OCI-LY7 (cell line): Measurements from ENCODE around the gene PCDH9.

Source experiments
- EZH2phosphoT487 ChIP-seq: fragments of 200-600 bp; sonication (generic); IDR thresholded peaks from 2 replicates; pipeline ENCODE4 v1.6.1; 2018; ENCODE audit warnings: low read depth, borderline replicate concordance, mild to moderate bottlenecking, mixed run types, antibody characterized with exemption, low read length, moderate library complexity, mixed read lengths
- TF ChIP-seq, protein P1 (sequence below): fragments of 200-600 bp; sonication (generic); conservative IDR thresholded peaks from 2 replicates; pipeline ENCODE4 v1.5.1; 2014; ENCODE audit warnings: mild to moderate bottlenecking, antibody characterized with exemption, low read length, moderate library complexity, mixed read lengths

DNA sequence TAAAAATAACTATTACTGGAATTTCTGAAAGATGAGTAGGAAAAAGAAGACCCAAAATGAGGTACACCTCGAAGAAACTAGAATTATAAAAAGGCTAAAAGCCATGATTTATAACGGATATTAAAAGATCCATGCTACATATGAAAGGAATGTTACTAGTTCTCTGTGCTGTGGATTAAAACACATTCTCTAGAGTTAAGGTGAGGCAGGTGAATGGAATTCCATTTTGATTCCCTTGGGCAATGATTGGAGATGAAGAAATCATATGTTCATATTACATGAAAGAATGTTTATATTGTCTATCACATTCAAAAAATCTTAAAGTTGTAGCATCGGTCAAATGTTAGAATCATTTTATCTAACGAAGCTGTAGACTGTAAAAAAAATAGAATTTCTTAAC is 783.7 kb downstream of the PCDH9 start:
- TF ChIP-seq, protein P1, sequence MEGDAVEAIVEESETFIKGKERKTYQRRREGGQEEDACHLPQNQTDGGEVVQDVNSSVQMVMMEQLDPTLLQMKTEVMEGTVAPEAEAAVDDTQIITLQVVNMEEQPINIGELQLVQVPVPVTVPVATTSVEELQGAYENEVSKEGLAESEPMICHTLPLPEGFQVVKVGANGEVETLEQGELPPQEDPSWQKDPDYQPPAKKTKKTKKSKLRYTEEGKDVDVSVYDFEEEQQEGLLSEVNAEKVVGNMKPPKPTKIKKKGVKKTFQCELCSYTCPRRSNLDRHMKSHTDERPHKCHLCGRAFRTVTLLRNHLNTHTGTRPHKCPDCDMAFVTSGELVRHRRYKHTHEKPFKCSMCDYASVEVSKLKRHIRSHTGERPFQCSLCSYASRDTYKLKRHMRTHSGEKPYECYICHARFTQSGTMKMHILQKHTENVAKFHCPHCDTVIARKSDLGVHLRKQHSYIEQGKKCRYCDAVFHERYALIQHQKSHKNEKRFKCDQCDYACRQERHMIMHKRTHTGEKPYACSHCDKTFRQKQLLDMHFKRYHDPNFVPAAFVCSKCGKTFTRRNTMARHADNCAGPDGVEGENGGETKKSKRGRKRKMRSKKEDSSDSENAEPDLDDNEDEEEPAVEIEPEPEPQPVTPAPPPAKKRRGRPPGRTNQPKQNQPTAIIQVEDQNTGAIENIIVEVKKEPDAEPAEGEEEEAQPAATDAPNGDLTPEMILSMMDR: no peak
- no peak for TF ChIP-seq EZH2phosphoT487
